Uterus (tissue), 2 donors: ENCODE measurements around the gene EIF3L.

Experiments used
- CTCF ChIP-seq, 4 experiments: fragments of 200-600 bp in 2 of 4; fragments of 450-650 bp in 2 of 4; sonication (generic) in 2 of 4; IDR thresholded peaks; one replicate each; pipeline ENCODE4 v1.5.1; 2016 to 2019; ENCODE audit warnings: antibody characterized with exemption in 4 of 4, mild to moderate bottlenecking in 2 of 4, moderate library complexity in 1 of 4
- POLR2A ChIP-seq, 2 donors: fragments of 450-650 bp; IDR thresholded peaks; one replicate each; pipeline ENCODE4 v1.6.1; 2016; ENCODE audit warnings: antibody characterized with exemption in 2 of 2, mild to moderate bottlenecking in 1 of 2, moderate library complexity in 1 of 2

- TF ChIP-seq CTCF (IDR thresholded peaks at IDR 0.05) (peak; percentile 97 to 99 (median 98)), POLR2A (IDR thresholded peaks at IDR 0.05) (no peak)
Measured at GRCh38 chr22:37933711-37934376, 84.6 kb downstream of the EIF3L start.
